Mesodermal cell (in vitro differentiated cells): ENCODE data around the gene DPYSL3.

Experiments
- H3K27ac ChIP-seq: 2 replicates; pipeline ENCODE4 v1.7.0; 2013; ENCODE audit warnings: mild to moderate bottlenecking, low read depth, low read length, moderate library complexity; ENCODE audit not compliant: severe bottlenecking
- H3K36me3 ChIP-seq: 2 replicates; pipeline ENCODE4 v1.7.1; 2013; ENCODE audit warnings: mild to moderate bottlenecking, low read length, moderate library complexity; ENCODE audit not compliant: control insufficient read depth, insufficient read depth
- H3K4me1 ChIP-seq: one replicate; pipeline ENCODE4 v1.7.1; 2013; ENCODE audit warnings: mild to moderate bottlenecking, low read length; ENCODE audit not compliant: insufficient read depth, control insufficient read depth, poor library complexity, severe bottlenecking
- H3K4me3 ChIP-seq: 2 replicates; pipeline ENCODE4 v1.7.0; 2013; ENCODE audit warnings: low read length, control low read depth, mild to moderate bottlenecking; ENCODE audit not compliant: insufficient read depth, poor library complexity, severe bottlenecking; ENCODE audit errors: extremely low read depth
- H3K9me3 ChIP-seq: 2 replicates; pipeline ENCODE4 v1.7.1; 2013; ENCODE audit warnings: mild to moderate bottlenecking, low read length, moderate library complexity; ENCODE audit not compliant: control insufficient read depth
- WGBS, 2 experiments: methylation state at CpG; one replicate each; pipeline ENCODE4 v1.1.5; 2013; ENCODE audit warnings: missing lambda C conversion rate in 2 of 2; ENCODE audit not compliant: insufficient coverage in 2 of 2; 5-methylcytosine and 5-hydroxymethylcytosine counted together

Gene DPYSL3

GRCh38 chr5:147439254-147439653 lies 70.6 kb downstream of the DPYSL3 start:
- Histone ChIP-seq H3K4me1 (peaks cover 23% of the 10 kb centered on the region), H3K27ac (no peak overlapping the region), H3K9me3 (no peaks in the 10 kb centered on the region), H3K4me3 (no peak overlapping the region), H3K36me3 (peaks cover 4% of the 10 kb centered on the region)
- WGBS, 2 experiments, result 81 to 96% methylated on average over 2 of the region's 2 CpGs

GRCh38 chr5:147437161-147437596 lies 72.7 kb downstream of the DPYSL3 start:
- 42 to 52% methylated on average over 4 to 5 of the region's 6 CpGs for WGBS, 2 experiments
- no peak overlapping the region for H3K27ac ChIP-seq
- no peak overlapping the region for H3K4me3 ChIP-seq
- no peaks in the 10 kb centered on the region for H3K36me3 ChIP-seq
- H3K4me1 ChIP-seq, result peaks cover 23% of the 10 kb centered on the region
- no peaks in the 10 kb centered on the region for H3K9me3 ChIP-seq

GRCh38 chr5:147436596-147436995 lies 73.3 kb downstream of the DPYSL3 start:
- WGBS, 2 experiments, result 94 to 100% methylated on average over 2 of the region's 3 CpGs
- no peaks in the 10 kb centered on the region for H3K36me3 ChIP-seq
- H3K4me1 ChIP-seq, result peaks cover 29% of the 10 kb centered on the region
- no peak overlapping the region for H3K27ac ChIP-seq
- H3K4me3 ChIP-seq, result no peak overlapping the region
- H3K9me3 ChIP-seq, result no peaks in the 10 kb centered on the region

- Histone ChIP-seq H3K9me3 (no peaks in the 10 kb centered on the region), H3K36me3 (no peaks in the 10 kb centered on the region), H3K4me1 (peaks cover 37% of the 10 kb centered on the region), H3K27ac (no peak overlapping the region), H3K4me3 (no peak overlapping the region)
- 92 to 94% methylated on average over 2 of the region's 3 CpGs for WGBS, 2 experiments
Measured at GRCh38 chr5:147434049-147434448, 75.8 kb downstream of the DPYSL3 start.

- Histone ChIP-seq H3K4me1 (peaks cover 22% of the 10 kb centered on the region), H3K27ac (peak overlapping the region; percentile 91), H3K4me3 (no peak overlapping the region), H3K9me3 (no peaks in the 10 kb centered on the region), H3K36me3 (no peaks in the 10 kb centered on the region)
- 40 to 83% methylated on average over 1 of the region's 4 CpGs for WGBS, 2 experiments
Measured at GRCh38 chr5:147432323-147432722, 77.5 kb downstream of the DPYSL3 start.

DNA sequence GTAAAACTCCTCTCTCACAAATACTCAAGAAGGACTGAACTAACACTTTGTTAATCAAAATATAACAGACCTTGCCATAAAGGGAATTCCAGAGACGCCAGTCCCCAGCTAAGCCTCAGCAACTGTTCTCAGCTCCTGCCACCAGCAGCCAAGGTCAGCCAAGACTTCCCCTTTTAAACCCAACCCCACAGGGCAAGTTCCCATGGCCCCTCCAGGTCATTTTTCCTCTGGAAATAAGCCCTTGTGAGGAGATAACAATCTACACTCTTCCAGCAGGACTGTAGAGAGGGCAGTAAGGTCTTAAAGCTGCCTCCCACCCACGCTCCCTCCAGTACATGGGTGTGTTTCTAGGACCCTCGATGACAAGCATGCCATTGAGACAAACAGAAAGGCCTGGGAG lies 78.3 kb downstream of the DPYSL3 start:
- Histone ChIP-seq H3K27ac (peak overlapping the region; percentile 91), H3K4me3 (no peak overlapping the region), H3K36me3 (no peaks in the 10 kb centered on the region), H3K4me1 (peaks cover 19% of the 10 kb centered on the region), H3K9me3 (no peaks in the 10 kb centered on the region)
- 88 to 96% methylated on average over 2 to 3 of the region's 3 CpGs for WGBS, 2 experiments

- Histone ChIP-seq H3K4me1 (peaks cover 19% of the 10 kb centered on the region), H3K36me3 (no peaks in the 10 kb centered on the region), H3K9me3 (no peaks in the 10 kb centered on the region), H3K4me3 (no peak overlapping the region), H3K27ac (no peak overlapping the region)
- no CpG with 5 or more reads among the region's 2 CpGs for WGBS, 2 experiments
Measured at GRCh38 chr5:147430628-147431027, 79.2 kb downstream of the DPYSL3 start.

DNA sequence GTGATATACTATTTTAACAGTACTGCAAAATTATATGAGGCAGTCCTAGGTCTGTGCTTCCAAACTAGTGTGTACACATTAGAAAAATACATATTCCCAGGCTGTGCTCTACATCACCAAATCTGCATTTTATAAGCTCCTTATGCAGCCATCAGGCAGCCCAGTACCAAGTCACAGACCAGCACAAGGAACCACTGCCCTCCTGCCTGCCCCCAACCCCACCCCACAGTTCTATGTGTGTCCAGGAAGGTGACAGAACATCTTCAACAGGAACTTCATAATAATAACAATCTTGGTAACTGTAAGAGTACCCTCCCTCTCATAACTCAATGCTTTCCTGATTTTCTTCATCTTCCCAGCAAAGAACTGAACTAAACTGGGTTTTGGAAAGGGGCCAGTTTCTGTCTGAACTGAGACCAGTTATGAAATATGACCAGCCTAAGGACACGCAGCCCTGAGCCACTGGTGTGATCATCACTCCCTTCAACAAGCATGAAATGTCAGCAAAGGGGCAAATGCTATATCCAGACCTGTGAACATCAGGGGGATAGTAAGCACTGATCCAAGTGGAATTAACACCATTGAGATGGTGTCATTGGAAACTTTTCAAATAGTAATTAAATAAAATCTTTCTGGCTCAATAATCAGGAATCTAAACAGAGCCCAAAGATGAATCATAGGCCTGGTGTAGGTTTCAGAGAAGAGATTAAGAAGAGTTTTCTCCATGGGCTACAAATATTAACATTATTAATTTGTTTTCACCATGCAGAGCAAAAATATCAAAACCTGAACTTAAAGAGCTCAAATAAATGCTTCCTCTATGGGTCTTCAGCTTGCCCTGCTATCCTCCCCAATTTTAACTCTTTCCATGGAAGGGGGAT lies 82.1 kb downstream of the DPYSL3 start:
- H3K27ac ChIP-seq, result no peak overlapping the region
- H3K4me1 ChIP-seq, result peaks cover 14% of the 10 kb centered on the region
- WGBS, 2 experiments, result 100% methylated on average over 1 of the region's 1 CpG; no CpG with 5 or more reads in 1 of the 2 experiments
- H3K4me3 ChIP-seq, result no peak overlapping the region
- H3K9me3 ChIP-seq, result no peaks in the 10 kb centered on the region
- peaks cover 22% of the 10 kb centered on the region for H3K36me3 ChIP-seq

DNA sequence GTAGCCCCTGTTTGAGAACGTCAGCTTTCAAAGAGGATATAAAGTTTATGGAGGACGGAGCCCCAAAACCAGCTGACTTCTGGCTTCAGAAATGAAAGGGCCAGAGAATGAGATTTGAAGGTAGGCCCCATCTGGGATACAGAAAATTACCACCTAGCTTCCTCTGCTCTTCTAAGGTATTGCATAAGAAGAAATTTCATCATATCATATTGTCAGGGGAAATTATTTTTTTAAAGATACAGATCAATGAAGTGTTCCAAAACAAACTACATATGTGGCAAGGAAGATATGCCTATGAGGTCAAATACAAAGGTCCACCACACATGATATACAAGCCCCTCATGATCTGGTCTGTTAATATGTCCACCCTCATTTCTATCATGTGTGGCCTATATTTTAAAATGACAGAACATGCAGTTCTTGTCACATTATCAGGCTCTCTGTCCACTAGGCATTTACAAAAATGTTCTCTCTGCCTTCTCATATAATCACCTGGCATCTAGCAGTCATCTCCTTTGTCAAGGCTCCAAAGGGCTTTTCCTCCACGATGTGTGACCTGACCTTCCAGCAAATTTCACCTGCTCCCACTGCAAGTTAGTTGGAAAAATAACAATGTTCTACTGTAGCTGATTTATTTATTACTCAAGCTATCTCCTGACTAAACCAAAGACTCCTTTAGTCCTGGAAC lies 83.1 kb downstream of the DPYSL3 start:
- peaks cover 10% of the 10 kb centered on the region for H3K4me1 ChIP-seq
- no peaks in the 10 kb centered on the region for H3K9me3 ChIP-seq
- H3K36me3 ChIP-seq, result peaks cover 22% of the 10 kb centered on the region
- no peak overlapping the region for H3K4me3 ChIP-seq
- no peak overlapping the region for H3K27ac ChIP-seq
- WGBS, 2 experiments, result 80 to 94% methylated on average over 1 to 3 of the region's 3 CpGs

GRCh38 chr5:147418613-147419012 lies 91.3 kb downstream of the DPYSL3 start:
- H3K27ac ChIP-seq, result no peak overlapping the region

More at GRCh38 chr5:147418613-147419012, 91.3 kb downstream of the DPYSL3 start:
- H3K36me3 ChIP-seq, result peaks cover 48% of the 10 kb centered on the region
- WGBS, 2 experiments, result no CpG with 5 or more reads among the region's 2 CpGs
- no peak overlapping the region for H3K4me3 ChIP-seq
- no peaks in the 10 kb centered on the region for H3K9me3 ChIP-seq
- peaks cover 16% of the 10 kb centered on the region for H3K4me1 ChIP-seq
